SU-DHL-6 (cell line): Measurements from ENCODE around the gene FABP6.

Experiments
- H2AFZ ChIP-seq: fragments of 200-600 bp; sonication (generic); 2 replicates; pipeline ENCODE4 v1.6.1; 2014; ENCODE audit warnings: low read depth, mild to moderate bottlenecking, moderate library complexity, mixed read lengths, antibody characterized with exemption, low read length; ENCODE audit not compliant: severe bottlenecking
- H3F3A ChIP-seq: fragments of 200-600 bp; shearing (Covaris generic); 2 replicates; pipeline ENCODE4 v1.6.0; 2016; ENCODE audit warnings: antibody characterized with exemption, mild to moderate bottlenecking; ENCODE audit not compliant: insufficient read depth
- H3K27ac ChIP-seq: fragments of 200-600 bp; sonication (generic); 2 replicates; pipeline ENCODE4 v1.5.1; 2016; ENCODE audit warnings: low read depth, mild to moderate bottlenecking, low read length, moderate library complexity, mixed read lengths
- H3K27me3 ChIP-seq: fragments of 200-600 bp; sonication (generic), shearing (Covaris generic); 2 replicates; pipeline ENCODE4 v1.6.0; 2014; ENCODE audit warnings: mild to moderate bottlenecking, low read length
- H3K36me3 ChIP-seq: fragments of 200-600 bp; sonication (generic); 2 replicates; pipeline ENCODE4 v1.6.1; 2014; ENCODE audit warnings: mild to moderate bottlenecking, low read length, mixed read lengths
- H3K4me2 ChIP-seq: fragments of 300-600, 200-600 bp; shearing (Covaris generic), sonication (generic); 2 replicates; pipeline ENCODE4 v1.6.0; 2014; ENCODE audit warnings: low read length, low read depth, mild to moderate bottlenecking; ENCODE audit not compliant: poor library complexity, severe bottlenecking
- H3K4me3 ChIP-seq: fragments of 200-600 bp; sonication (generic); 2 replicates; pipeline ENCODE4 v1.5.1; 2014; ENCODE audit warnings: antibody characterized with exemption, low read length, mild to moderate bottlenecking, mixed read lengths; ENCODE audit not compliant: insufficient read depth, poor library complexity, severe bottlenecking
- H3K79me2 ChIP-seq: fragments of 200-600 bp; sonication (generic); 2 replicates; pipeline ENCODE4 v1.6.1; 2014; ENCODE audit warnings: mild to moderate bottlenecking, low read length, moderate library complexity; ENCODE audit not compliant: insufficient read depth
- H3K9ac ChIP-seq: fragments of 200-600 bp; sonication (generic); 2 replicates; pipeline ENCODE4 v1.7.0; 2014; ENCODE audit warnings: mild to moderate bottlenecking, low read length
- H3K9me2 ChIP-seq: fragments of 200-600 bp; sonication (generic); replicated peaks from 2 replicates; pipeline ENCODE4 v1.6.1; 2014; ENCODE audit warnings: low read length; ENCODE audit not compliant: insufficient read depth
- H3K9me3 ChIP-seq: fragments of 200-600 bp; sonication (generic); 2 replicates; pipeline ENCODE4 v1.6.1; 2014; ENCODE audit warnings: low read length, mixed read lengths; ENCODE audit not compliant: insufficient read depth
- H4K20me1 ChIP-seq: fragments of 200-600 bp; sonication (generic); 2 replicates; pipeline ENCODE4 v1.6.1; 2014; ENCODE audit warnings: low read depth, mild to moderate bottlenecking, antibody characterized with exemption, low read length, moderate library complexity, mixed read lengths
- EZH2phosphoT487 ChIP-seq: fragments of 200-600 bp; sonication (generic), shearing (Covaris generic); conservative IDR thresholded peaks from 2 replicates; pipeline ENCODE4 v1.6.1; 2018; ENCODE audit warnings: mild to moderate bottlenecking, antibody characterized with exemption, low read length, moderate library complexity, mixed read lengths
- TF ChIP-seq, protein P1 (sequence below): fragments of 200-600 bp; sonication (generic); IDR thresholded peaks from one replicate; pipeline ENCODE4 v1.5.1; 2017; ENCODE audit warnings: antibody characterized with exemption, mild to moderate bottlenecking, low read length, moderate library complexity; ENCODE audit not compliant: insufficient read depth, poor library complexity, severe bottlenecking

Gene FABP6

DNA sequence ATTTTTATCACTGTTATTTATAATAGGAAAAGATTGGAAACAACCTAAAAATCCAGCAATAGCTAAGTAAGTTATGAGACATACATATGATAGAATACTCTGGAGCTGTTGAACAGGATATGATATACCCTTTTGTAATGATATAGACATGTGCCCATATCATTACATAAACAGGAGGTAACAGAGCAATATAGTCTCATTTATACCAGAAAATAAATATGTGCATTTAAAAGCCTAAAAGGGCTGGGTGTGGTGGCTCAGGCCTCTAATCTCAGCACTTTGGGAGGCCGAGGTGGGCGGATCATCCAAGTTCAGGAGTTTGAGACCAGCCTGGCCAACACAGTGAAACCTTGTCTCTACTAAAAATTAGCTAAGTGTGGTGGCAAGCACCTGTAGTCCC, 2.3 kb upstream of the FABP6 start:
- Histone ChIP-seq H3K9me2 (no peaks in the 10 kb centered on the region), H3K4me3 (no peak overlapping the region), H3K9ac (no peak overlapping the region), H4K20me1 (no peaks in the 10 kb centered on the region), H3K36me3 (no peaks in the 10 kb centered on the region), H3K4me2 (no peak overlapping the region), H3K27ac (no peak overlapping the region), H2AFZ (no peak overlapping the region), H3K9me3 (no peaks in the 10 kb centered on the region), H3K79me2 (no peaks in the 10 kb centered on the region), H3F3A (no peaks in the 10 kb centered on the region), H3K27me3 (no peaks in the 10 kb centered on the region)
- TF ChIP-seq, protein P1, sequence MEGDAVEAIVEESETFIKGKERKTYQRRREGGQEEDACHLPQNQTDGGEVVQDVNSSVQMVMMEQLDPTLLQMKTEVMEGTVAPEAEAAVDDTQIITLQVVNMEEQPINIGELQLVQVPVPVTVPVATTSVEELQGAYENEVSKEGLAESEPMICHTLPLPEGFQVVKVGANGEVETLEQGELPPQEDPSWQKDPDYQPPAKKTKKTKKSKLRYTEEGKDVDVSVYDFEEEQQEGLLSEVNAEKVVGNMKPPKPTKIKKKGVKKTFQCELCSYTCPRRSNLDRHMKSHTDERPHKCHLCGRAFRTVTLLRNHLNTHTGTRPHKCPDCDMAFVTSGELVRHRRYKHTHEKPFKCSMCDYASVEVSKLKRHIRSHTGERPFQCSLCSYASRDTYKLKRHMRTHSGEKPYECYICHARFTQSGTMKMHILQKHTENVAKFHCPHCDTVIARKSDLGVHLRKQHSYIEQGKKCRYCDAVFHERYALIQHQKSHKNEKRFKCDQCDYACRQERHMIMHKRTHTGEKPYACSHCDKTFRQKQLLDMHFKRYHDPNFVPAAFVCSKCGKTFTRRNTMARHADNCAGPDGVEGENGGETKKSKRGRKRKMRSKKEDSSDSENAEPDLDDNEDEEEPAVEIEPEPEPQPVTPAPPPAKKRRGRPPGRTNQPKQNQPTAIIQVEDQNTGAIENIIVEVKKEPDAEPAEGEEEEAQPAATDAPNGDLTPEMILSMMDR = no peak
- no peak for TF ChIP-seq EZH2phosphoT487

- H3K27me3 ChIP-seq = no peaks in the 10 kb centered on the region
- H3K36me3 ChIP-seq = no peaks in the 10 kb centered on the region
- H3K4me3 ChIP-seq = no peak overlapping the region
- no peaks in the 10 kb centered on the region for H4K20me1 ChIP-seq
- H3K79me2 ChIP-seq = no peaks in the 10 kb centered on the region
- no peak overlapping the region for H3K9ac ChIP-seq
- no peak overlapping the region for H3K27ac ChIP-seq
- H3K9me3 ChIP-seq = no peaks in the 10 kb centered on the region
- TF ChIP-seq EZH2phosphoT487 = no peak
- TF ChIP-seq, protein P1 = no peak
- H3K4me2 ChIP-seq = no peak overlapping the region
- H3K9me2 ChIP-seq = no peaks in the 10 kb centered on the region
- H2AFZ ChIP-seq = no peak overlapping the region
- no peaks in the 10 kb centered on the region for H3F3A ChIP-seq
These were observed 1.6 kb downstream of the FABP6 start for GRCh38 chr5:160230686-160231527.

DNA sequence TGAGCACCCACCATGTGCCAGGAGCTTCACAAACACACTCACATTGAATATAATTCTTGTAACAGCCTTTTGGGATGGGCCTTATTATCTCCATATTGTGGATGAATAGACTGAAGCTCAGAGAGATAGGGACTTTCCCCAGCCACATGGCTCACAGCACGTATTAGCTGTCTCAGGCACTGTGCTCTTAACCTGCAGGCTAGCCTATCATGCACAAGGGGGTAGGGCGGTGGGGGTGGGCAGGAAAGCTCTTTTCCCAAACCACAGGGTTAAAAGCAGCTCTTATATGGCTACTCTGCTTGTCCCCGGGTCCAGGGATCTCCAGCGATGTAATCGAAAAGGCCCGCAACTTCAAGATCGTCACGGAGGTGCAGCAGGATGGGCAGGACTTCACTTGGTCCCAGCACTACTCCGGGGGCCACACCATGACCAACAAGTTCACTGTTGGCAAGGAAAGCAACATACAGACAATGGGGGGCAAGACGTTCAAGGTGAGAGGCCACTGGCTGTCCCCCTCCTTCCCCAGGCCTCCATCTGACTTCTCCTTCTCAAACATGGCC, 2.6 kb downstream of the FABP6 start:
- Histone ChIP-seq H3K27ac (no peak overlapping the region), H3K36me3 (no peaks in the 10 kb centered on the region), H3K9ac (no peak overlapping the region), H3K27me3 (no peaks in the 10 kb centered on the region), H4K20me1 (no peaks in the 10 kb centered on the region), H3K4me3 (no peak overlapping the region), H3K9me2 (no peaks in the 10 kb centered on the region), H3K79me2 (no peaks in the 10 kb centered on the region), H2AFZ (no peak overlapping the region), H3K4me2 (no peak overlapping the region), H3K9me3 (no peaks in the 10 kb centered on the region), H3F3A (no peaks in the 10 kb centered on the region)
- TF ChIP-seq EZH2phosphoT487 = no peak
- TF ChIP-seq, protein P1 = no peak
